ENCODE measurements around the gene SEMA6C.
"Not testable (repeated sequence)": the region's sequence is repeated elsewhere in the genome, so short reads cannot be mapped to it uniquely, and the experiment has no call there.

The SEMA6C gene

GRCh38 chr1:151146412-151147131, at the start of gene SEMA6C:
Gene SEMA6C (minus strand): TSS chr1:151146631. CDS start chr1:151142621, 4,010 bp downstream.
- peak; percentile 96 for DNase-seq

DNA sequence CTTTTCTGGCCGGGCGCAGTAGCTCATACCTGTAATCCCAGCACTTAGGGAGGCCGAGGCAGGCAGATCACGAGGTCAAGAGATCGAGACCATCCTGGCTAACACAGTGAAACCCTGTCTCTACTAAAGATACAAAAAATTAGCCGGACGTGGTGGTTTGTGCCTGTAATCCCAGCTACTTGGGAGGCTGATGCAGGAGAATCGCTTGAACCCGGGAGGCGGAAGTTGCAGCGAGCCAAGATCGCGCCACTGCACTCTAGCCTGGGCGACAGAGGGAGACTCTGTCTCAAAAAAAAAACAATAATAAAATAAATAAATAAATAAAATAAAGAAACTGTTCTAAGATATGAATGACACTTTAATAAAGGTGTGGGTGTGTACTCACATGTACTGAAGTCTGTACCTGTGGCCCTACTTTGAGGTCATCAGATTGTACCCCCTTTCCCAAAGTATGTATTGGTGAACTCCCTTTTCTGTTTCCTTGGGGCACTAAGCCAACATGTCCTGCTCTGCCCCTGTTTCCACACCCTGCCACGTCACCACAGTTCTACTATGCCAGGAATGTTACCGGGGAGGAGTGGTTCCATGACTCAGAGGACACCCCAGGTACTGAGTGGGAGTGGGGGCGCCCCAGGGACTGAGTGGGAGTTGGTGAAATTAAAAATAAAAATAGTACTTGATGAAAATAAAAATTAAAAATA, 48.6 kb upstream of the SEMA6C start:
- not testable (repeated sequence) for DNase-seq

DNA sequence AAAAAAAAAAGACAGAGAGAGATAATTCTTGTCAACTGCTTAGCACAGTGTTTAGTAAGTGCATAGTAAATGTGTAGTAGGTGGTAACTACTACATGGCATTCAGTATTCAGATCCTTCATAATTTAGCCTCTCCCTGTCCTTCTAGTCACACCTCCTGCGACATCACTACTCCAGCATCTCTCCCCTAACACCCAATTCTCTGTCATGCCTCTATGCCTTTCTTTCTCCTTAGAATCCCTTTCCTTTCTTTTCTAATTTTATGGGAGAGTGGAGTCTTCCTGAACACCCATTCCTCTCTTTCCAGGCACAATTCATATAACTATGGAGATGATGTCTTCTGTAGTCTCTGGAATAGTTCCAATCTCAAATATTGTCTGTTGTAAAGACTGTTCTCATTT, 47.4 kb upstream of the SEMA6C start:
- DNase-seq = no peak

GRCh38 chr1:151193304-151193703, 46.9 kb upstream of the SEMA6C start:
- no peak for DNase-seq

DNA sequence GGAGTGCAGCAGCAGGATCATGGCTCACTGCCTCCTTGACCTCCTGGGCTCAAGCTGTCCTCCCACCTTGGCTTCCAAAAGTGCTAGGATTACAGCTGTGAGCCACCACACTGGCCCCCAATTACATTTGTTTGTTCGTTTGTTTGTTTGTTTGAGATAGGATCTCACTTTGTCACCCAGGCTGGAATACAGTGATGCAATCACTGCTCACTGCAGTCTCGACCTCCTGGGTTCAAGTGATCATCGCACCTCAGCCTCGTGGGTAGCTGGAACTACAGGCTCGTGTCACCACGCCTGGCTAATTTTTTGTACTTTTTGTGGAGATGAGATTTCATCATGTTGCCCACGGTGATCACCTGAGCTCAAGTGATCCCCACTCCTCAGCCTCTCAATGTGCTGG, 45.6 kb upstream of the SEMA6C start:
- DNase-seq = no peak

GRCh38 chr1:151189637-151190445, 43.4 kb upstream of the SEMA6C start, which contains the start of gene VPS72:
Gene VPS72 (minus strand): TSS chr1:151190197. CDS start chr1:151190121, 76 bp downstream.
- peak; percentile 96 for DNase-seq

GRCh38 chr1:151188667-151189066, 42.2 kb upstream of the SEMA6C start:
- DNase-seq = not testable (repeated sequence)

DNA sequence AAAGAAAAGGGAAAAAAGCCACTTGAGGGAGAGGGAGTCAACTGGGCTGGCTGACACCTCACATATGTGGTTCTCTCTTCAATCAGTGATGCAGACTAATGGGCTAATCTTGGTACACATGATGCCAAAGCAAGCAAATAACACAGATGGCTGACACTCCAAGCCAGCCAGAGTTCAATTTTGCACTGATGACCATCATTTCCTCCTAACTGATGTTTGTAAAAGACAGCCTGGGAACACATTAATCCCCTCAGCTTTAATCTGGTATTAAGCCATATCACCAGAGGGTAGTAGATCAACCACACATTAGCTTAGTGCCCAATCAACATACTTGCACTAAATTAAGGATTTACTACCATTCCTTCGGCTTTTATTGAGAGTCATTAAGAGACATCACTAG, 40.8 kb upstream of the SEMA6C start:
- DNase-seq = no peak

DNA sequence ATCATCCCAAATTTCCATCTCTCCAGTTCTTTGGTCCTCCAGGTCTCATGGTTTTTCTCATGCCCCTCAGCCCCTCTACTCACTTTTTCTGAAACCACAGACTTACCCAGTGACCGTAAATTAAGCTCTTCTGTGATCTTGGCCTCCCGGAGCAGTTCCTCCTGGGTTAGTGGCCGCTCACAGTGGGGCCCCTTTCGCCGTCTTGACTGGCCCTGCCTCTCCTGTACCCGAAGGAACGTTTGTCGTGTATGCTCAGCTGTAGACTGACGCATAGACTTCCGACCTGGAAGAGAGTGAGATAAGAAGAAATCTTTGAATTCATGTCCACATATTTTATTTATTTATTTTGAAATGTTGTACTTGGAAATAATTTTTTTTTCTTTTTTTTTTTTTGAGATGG, 37.8 kb upstream of the SEMA6C start:
- no peak for DNase-seq

DNA sequence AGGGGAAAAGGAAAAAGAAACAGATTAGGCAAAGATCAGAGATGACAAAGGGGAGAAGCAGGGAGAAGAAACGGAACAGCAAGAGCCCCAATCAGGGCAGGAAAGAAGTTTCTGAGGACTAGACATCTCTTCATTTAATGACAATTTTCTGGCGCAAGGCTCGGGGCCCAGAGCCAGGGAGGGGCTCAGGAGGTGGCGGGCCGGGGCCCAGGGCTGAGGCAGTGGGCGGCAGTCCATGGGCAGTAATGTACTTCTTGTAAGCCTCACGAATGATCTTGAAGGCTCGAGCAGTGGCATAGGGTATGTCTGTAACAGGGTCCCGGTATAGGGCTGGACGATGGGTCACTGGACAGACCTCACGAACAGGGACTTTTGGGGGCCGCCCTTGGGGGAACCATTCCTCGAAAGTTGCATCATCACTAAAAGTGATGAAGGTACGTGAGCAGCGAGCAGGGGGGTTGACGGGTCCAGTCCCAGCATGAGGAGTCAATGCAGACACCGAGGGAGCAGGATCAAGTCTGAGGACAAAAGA, 30.1 kb upstream of the SEMA6C start:
- DNase-seq = no peak

- peak; percentile 52 for DNase-seq
Measured at GRCh38 chr1:151175863-151176262, 29.4 kb upstream of the SEMA6C start, which contains the start of gene TMOD4. Gene TMOD4 (minus strand): TSS chr1:151175981. CDS start chr1:151174875, 1,106 bp downstream.

DNA sequence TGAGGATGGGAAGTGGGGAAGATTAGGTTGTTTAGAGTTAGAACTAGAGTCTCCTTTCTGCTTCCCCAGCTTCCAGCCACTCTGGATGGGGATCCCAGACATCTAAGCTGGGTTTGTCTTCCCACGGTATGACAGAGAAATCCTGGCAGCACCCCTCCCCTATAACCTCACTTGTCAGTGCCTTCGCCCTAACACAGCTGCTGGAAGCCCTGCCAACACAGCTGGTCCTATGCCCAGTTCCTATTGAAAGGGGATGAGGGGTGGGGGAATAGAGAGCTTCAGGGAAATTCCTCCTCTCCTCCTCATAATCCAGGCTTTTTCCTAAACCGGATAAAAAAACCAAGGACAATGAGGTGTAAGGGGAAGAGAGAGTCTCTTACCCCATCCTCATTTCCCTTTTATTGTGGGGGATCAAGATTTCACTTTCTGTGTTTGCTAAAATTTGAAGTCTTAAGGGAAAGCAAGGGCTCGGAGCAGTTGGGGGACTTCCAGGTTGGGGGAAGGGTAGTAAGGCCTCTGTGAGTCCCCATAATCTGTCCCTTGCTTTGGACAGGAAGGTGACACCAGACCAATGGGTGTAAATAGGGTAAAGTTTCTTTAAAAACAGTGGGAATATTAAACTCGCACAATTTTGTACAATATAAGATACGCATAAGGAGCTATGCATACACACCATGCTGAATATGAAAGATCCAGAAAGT, 28.8 kb upstream of the SEMA6C start:
- DNase-seq = no peak

- DNase-seq = no peak
Measured at GRCh38 chr1:151171190-151171589, 24.8 kb upstream of the SEMA6C start.

- DNase-seq = no peak
Measured at GRCh38 chr1:151167116-151167515, 20.7 kb upstream of the SEMA6C start.

DNA sequence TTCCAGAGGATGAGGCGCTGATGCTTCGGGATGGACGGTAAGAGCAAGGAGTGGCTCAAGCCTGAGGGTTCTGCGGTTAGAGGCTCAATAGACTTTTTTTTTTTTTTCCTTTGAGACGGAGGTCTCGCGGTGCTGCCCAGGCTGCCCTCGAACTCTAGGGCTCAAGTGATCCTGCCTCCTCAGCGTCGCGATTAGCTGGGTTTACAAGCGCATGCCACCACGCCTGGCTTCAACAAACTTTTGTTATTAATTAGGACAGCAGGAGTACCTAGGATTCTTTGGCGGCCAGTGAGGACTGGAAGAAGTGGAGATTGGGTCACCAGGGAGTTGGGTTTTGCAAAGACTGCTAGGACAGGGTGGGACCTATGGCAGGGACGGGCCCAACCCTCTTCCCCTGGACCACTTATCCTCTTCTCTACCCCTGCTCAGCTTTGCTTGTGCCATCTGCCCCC, 20.1 kb upstream of the SEMA6C start:
- peak; percentile 76 for DNase-seq

DNA sequence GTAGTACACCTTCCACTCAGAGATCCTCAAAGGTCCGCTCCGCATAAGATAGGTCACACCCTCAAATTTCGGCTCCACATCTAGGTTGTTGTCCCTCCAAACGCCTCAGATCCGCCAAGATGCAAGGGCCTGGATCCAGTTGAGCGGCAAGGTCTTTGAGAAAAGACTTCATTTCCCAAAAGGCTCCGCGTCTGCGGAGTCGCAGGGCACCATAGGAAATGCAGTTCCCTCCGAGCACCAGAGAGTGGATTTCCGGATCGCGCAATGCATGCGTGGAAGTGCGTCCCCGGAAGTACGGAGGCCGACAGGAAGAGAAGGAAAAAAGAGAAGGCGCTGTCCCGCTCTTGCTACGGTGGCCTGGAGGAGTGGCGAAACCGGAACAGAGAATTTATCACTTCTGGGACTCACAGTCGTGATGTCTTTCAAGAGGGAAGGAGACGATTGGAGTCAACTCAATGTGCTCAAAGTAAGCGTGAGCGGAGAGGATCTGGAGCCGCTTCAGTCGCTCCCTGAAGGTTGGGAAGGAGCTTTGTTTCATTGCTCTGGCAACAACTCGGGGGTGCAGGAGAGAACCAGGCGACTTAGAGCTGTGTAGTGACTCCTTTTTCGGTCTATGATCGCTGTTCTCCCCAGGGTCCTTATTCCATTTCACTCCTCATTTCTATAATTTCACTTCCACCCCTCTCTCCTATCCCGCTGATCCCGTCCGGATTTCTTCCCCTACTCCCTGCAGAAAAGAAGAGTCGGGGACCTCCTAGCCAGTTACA, 19.5 kb upstream of the SEMA6C start, which contains the start of the genes LYSMD1 and SCNM1:
Gene LYSMD1, minus strand, starts transcription at position 165 of the 767 bp plus-strand sequence. CDS start 644 bp downstream, outside the sequence.
Gene SCNM1, plus strand, starts transcription at position 407 of the 767 bp plus-strand sequence. Its CDS starts 9 bp downstream, at position 416.
- peak; percentile 99 for DNase-seq

DNA sequence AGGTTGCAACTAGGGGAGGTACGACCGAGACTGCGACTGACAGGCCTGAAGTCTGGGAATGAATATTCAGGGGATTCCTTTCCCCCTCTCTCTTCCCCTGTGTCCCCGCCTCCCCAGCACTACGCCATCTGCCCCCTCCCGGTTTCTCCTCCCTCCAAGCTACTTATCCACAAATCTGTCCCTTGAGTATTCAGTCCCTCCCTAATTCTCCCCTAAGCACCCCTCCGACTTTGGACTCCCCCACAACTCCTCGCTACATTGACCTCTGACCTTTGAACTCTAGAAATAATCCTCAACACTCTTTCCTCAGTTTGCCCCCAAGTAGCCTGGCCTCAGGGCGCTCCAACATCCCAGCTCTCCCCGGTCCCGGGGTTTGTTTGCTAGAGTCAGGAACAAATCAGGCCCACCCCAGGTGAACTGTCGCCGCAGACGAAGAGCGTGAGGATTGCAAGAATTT, 18.9 kb upstream of the SEMA6C start:
- DNase-seq = no peak

- DNase-seq = no peak
Measured at GRCh38 chr1:151164732-151165280, 18.4 kb upstream of the SEMA6C start.

DNA sequence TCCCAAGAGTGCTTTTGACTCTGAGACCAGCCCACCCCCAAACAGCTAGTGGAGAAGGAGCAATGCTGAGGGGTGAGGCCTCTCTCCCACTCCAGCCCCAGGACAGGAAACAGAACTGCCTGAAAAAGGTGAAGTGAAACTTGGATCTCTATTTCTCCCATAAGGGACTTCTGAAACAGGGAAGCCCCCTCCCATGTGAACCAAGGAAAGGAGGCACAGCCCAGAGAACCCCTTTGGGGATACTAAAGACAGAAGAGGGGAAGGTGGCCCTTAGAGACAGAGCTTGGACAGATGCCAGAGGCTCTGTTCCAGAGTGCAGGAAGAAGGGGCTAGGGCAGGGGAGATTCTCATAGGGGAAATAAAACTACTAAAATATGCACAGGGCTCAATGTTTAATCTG, 12.9 kb upstream of the SEMA6C start:
- DNase-seq = no peak

DNA sequence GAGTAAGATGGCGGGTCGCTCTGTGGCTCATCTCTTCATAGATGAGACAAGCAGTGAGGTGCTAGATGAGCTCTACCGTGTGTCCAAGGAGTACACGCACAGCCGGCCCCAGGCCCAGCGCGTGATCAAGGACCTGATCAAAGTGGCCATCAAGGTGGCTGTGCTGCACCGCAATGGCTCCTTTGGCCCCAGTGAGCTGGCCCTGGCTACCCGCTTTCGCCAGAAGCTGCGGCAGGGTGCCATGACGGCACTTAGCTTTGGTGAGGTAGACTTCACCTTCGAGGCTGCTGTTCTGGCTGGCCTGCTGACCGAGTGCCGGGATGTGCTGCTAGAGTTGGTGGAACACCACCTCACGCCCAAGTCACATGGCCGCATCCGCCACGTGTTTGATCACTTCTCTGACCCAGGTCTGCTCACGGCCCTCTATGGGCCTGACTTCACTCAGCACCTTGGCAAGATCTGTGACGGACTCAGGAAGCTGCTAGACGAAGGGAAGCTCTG, 12.4 kb upstream of the SEMA6C start:
- DNase-seq = no peak

- DNase-seq = no peak
Measured at GRCh38 chr1:151158326-151158725, 11.9 kb upstream of the SEMA6C start.
